Measurements from ENCODE around the gene P3H3. TPM values are rescaled to one million over a fixed set of nuclear protein-coding genes. Genes with fewer than 3 reads are reported as not detected.
A peak's percentile ranks its signal among the peaks of the same experiment; 100 is the strongest.
"Not testable (repeated sequence)": the region's sequence is repeated elsewhere in the genome, so short reads cannot be mapped to it uniquely, and the experiment has no call there.

Gene P3H3
- polyA plus RNA-seq, 1 donor (not counting 4 experiments of a cell fraction or from before 2014, with no cell fraction given): 3.9 TPM

DNA sequence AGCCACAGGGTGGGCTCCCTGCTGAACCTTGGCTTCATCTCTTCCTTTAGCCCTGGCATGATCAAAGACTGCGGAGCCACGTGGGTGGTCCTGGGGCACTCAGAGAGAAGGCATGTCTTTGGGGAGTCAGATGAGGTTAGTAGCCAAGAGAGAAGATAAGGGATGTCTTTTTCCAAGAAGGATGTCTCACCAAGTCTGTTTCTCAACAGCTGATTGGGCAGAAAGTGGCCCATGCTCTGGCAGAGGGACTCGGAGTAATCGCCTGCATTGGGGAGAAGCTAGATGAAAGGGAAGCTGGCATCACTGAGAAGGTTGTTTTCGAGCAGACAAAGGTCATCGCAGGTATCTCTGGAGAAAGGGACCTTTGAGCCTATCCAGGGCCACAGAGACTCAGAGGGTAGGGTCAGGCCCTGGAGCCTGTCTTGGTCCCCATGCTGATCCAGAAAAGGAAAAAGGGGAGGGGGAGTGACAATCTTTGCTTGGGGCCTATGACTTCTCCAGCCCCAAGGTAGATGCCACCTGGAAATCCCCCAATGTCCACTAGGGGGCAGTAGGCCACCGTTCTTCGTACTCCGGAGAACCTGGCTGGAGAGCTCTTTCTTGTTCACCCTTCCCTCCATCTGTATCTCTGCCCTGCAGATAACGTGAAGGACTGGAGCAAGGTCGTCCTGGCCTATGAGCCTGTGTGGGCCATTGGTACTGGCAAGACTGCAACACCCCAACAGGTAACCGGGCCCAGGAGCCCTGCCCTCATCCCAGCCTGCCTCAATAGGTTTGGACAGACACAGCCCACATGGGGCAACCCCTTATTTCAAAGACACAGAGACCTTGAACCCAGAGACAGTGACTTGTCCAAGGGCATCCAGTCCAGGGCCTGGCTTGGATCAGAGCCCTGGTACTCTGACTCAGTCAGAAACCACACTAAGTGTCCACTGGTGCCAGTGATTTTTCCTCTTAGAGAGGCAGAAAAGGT, 41.1 kb downstream of the P3H3 start:
- peaks cover 23 to 24% of the 10 kb centered on the region in 2 experiments for H3K36me3 ChIP-seq (ENCODE audit: control insufficient read depth in 2 of 2, extremely low read depth in 1 of 2, insufficient read depth in 2 of 2, low read length in 2 of 2)
- no peaks in the 10 kb centered on the region for H3K27me3 ChIP-seq (ENCODE audit: control insufficient read depth, extremely low read depth, insufficient read depth, low read length)
- peak overlapping the region; percentile 12 for H3K27ac ChIP-seq (ENCODE audit: control insufficient read depth, insufficient read depth, low read length)
- H3K4me2 ChIP-seq (ENCODE audit: control insufficient read depth, extremely low read depth, insufficient read depth, low read depth, low read length): peak overlapping the region; percentile 97
- peaks cover 44% of the 10 kb centered on the region for H3K79me2 ChIP-seq (ENCODE audit: control insufficient read depth, insufficient read depth, low read length)
- H3K9ac ChIP-seq (ENCODE audit: control insufficient read depth, extremely low read depth, insufficient read depth, low read length): peak overlapping the region; percentile 82
- H2AFZ ChIP-seq (ENCODE audit: control insufficient read depth, low read length): no peak overlapping the region
- H3K4me3 ChIP-seq (ENCODE audit: control insufficient read depth in 2 of 3, extremely low read depth in 1 of 3, insufficient read depth in 2 of 3, low read depth in 1 of 3, low read length in 3 of 3): peak overlapping the region; percentile 87 to 93 (median 88)
- H3K4me1 ChIP-seq (ENCODE audit: control insufficient read depth, extremely low read depth, insufficient read depth, low read length): peaks cover 45% of the 10 kb centered on the region
- peaks cover 25% of the 10 kb centered on the region for H4K20me1 ChIP-seq (ENCODE audit: control insufficient read depth, extremely low read depth, insufficient read depth, low read length)
- DNase-seq (ENCODE audit: low read depth, low spot score): no peak
- no peaks in the 10 kb centered on the region for H3K9me1 ChIP-seq (ENCODE audit: control insufficient read depth, extremely low read depth, insufficient read depth, low read length)
- peak; percentile 67 for FAIRE-seq
- H3K9me3 ChIP-seq (ENCODE audit: control insufficient read depth, low read depth, low read length): no peaks in the 10 kb centered on the region
- dilution Hi-C loops (cut with MboI; ENCODE audit: extremely low pct_ligation_motif_present, low sequenced_read_pairs): no loop called here
- TF ChIP-seq EZH2 (IDR thresholded peaks at IDR 0.05; ENCODE audit: low read length) (no peak), CTCF (optimal IDR thresholded peaks at IDR 0.05 in 1 of 3, IDR thresholded peaks at IDR 0.05 in 1 of 3, conservative IDR thresholded peaks at IDR 0.05 in 1 of 3; ENCODE audit: extremely low read depth in 1 of 3, insufficient read depth in 2 of 3, low read length in 3 of 3) (peak; percentile 85 to 93 (median 90))

- H3K9me1 ChIP-seq (ENCODE audit: control insufficient read depth, extremely low read depth, insufficient read depth, low read length); H3K9me3 ChIP-seq (ENCODE audit: control insufficient read depth, low read depth, low read length); H3K4me3 ChIP-seq (ENCODE audit: control insufficient read depth in 2 of 3, extremely low read depth in 1 of 3, insufficient read depth in 2 of 3, low read depth in 1 of 3, low read length in 3 of 3); H3K27ac ChIP-seq (ENCODE audit: control insufficient read depth, insufficient read depth, low read length); H3K9ac ChIP-seq (ENCODE audit: control insufficient read depth, extremely low read depth, insufficient read depth, low read length); H3K4me2 ChIP-seq (ENCODE audit: control insufficient read depth, extremely low read depth, insufficient read depth, low read depth, low read length); DNase-seq (ENCODE audit: low read depth, low spot score); H3K27me3 ChIP-seq (ENCODE audit: control insufficient read depth, extremely low read depth, insufficient read depth, low read length); dilution Hi-C loops (cut with MboI; ENCODE audit: extremely low pct_ligation_motif_present, low sequenced_read_pairs); H2AFZ ChIP-seq (ENCODE audit: control insufficient read depth, low read length); FAIRE-seq: not testable (repeated sequence)
- Histone ChIP-seq H3K36me3 (ENCODE audit: control insufficient read depth in 2 of 2, extremely low read depth in 1 of 2, insufficient read depth in 2 of 2, low read length in 2 of 2) (peaks cover 15 to 24% of the 10 kb centered on the region in 2 experiments), H3K79me2 (ENCODE audit: control insufficient read depth, insufficient read depth, low read length) (peaks cover 44% of the 10 kb centered on the region), H4K20me1 (ENCODE audit: control insufficient read depth, extremely low read depth, insufficient read depth, low read length) (peaks cover 25% of the 10 kb centered on the region), H3K4me1 (ENCODE audit: control insufficient read depth, extremely low read depth, insufficient read depth, low read length) (peaks cover 45% of the 10 kb centered on the region)
These were observed 42.1 kb downstream of the P3H3 start for GRCh38 chr12:6870304-6870703.

Data from keratinocyte (primary cell).